GM13977 (cell line): ENCODE measurements around the gene ZFC3H1.

ENCODE experiments used
- DNase-seq: peaks from one replicate; pipeline ENCODE4 v3.0.0; 2012; ENCODE audit warnings: low spot score
- in situ Hi-C: fragments of 300-500 bp; cut with MboI; formaldehyde crosslinking; loops from one replicate; pipeline ENCODE4 v1.12.0; 2022; ENCODE audit warnings: low sequenced_read_pairs, low pct_unique_long_range_greater_than_20kb, mixed read lengths, inconsistent platforms; ENCODE audit not compliant: unreplicated experiment
- TF ChIP-seq, protein P1 (sequence below): IDR thresholded peaks from 2 replicates; pipeline ENCODE4 v1.5.1; 2012; ENCODE audit warnings: mild to moderate bottlenecking, control low read depth; ENCODE audit not compliant: insufficient read depth; ENCODE audit errors: extremely low read depth, missing control alignments

The ZFC3H1 gene

DNA sequence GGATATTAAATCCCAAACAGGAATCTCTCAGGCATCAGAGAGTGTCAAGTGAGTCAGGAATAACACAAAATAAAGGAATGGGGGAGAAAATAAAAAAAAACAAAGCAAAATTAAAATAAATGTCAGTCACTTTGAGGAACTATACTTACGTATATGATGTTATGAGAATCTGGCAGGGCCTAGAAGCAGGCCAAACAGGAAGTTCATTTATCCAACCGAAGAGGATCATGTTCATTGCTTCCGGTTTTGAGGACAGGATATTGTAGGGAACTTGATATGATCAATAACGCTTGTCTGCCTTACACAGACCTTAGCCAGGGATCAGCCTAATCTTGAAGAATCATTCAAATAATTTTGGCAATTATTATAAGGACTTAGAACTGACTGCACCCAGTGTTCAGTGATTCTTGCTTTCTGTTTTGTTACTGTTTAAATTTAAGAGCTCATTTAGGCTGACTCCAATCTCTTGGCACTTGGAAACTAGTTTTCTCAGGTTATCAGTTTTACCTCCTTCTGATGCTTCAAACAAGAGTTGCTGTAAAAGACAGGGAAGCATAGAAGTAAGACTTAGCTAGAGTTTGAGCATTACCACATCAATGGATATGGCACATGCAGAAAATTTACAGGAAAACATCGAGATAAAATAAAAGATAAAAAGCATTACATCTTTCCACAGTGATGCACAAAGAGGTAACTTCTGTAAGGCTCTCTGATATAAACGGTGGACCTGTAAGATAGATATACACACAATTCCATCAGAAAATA lies 53.4 kb downstream of the ZFC3H1 start:
- in situ Hi-C loops: no loop called here
- DNase-seq: no peak
- TF ChIP-seq, protein P1, sequence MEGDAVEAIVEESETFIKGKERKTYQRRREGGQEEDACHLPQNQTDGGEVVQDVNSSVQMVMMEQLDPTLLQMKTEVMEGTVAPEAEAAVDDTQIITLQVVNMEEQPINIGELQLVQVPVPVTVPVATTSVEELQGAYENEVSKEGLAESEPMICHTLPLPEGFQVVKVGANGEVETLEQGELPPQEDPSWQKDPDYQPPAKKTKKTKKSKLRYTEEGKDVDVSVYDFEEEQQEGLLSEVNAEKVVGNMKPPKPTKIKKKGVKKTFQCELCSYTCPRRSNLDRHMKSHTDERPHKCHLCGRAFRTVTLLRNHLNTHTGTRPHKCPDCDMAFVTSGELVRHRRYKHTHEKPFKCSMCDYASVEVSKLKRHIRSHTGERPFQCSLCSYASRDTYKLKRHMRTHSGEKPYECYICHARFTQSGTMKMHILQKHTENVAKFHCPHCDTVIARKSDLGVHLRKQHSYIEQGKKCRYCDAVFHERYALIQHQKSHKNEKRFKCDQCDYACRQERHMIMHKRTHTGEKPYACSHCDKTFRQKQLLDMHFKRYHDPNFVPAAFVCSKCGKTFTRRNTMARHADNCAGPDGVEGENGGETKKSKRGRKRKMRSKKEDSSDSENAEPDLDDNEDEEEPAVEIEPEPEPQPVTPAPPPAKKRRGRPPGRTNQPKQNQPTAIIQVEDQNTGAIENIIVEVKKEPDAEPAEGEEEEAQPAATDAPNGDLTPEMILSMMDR: no peak

- TF ChIP-seq, protein P1: no peak
- in situ Hi-C loops: no loop called here
- no peak for DNase-seq
Observed at GRCh38 chr12:71607494-71608330, 55.9 kb downstream of the ZFC3H1 start.

DNA sequence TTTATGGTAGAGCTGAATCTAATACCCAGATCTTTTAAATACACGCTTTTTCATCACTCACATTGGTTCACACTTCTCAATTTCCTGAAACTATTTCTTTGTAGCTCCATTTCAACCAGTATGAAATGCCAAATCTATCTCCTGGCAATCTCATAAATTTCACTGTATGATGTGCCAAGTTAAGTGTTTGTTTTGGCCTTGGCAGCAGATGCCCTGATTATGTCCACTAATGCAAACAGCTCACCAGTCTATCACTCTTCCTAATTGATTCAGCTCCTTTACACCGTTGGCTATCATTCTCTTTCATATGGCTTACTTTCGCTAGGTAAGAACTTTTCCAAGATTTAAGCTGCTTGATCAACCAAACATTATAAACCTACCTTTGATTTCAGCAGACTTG lies 58.6 kb downstream of the ZFC3H1 start:
- no peak for DNase-seq
- in situ Hi-C loops: no loop called here
- TF ChIP-seq, protein P1: no peak

- no peak for DNase-seq
- TF ChIP-seq, protein P1: no peak
- in situ Hi-C loops: no loop called here
Observed at GRCh38 chr12:71602761-71603577, 60.7 kb downstream of the ZFC3H1 start.

DNA sequence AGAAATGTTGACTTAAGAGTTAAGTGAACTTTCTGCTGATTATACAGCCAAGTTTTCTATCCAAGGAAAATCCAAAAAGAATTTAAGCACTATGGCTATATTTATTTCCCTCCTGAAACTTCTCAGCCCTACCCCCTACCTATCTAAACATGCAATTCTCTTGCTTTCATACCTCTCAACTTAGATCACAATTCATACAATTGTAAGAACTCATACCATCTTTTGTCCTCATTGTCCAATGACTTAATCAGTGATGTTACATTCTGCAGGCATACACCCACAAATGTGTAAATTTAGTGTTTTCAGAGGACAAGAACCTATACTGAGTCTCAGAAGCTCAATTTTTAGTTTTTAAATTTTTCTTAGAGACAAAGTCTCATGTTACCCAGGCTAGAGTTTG lies 62.1 kb downstream of the ZFC3H1 start:
- DNase-seq: no peak

DNA sequence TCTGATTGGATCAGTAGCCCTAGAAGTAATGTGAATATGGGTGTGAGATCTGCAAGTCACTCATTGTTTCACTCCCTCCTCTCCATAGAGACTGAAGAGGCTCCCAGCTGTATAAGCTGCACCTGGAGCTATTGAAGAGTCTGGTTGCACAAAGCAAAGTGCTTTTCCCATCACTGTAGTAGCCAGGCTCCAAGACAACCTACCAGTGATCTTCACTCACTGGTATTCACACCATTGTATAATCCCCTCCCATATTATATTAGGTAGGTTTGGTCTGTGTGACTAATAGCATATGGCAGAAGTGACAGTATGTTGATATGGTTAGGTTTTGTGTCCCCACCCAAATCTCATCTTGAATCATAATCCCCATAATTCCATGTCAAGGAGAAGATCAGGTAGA lies 64.4 kb downstream of the ZFC3H1 start:
- DNase-seq: no peak
- TF ChIP-seq, protein P1: no peak
- in situ Hi-C loops: no loop called here

More for the DNA sequence above, 62.1 kb downstream of the ZFC3H1 start:
- TF ChIP-seq, protein P1: no peak
- in situ Hi-C loops: no loop called here
